ENCODE data around the gene CCL23.

The CCL23 gene

GRCh38 chr17:36001862-36002603 is 15.7 kb downstream of the CCL23 start:
- no peaks in the 10 kb centered on the region for H3K27me3 ChIP-seq (ENCODE audit: insufficient read depth, low read length, poor library complexity)
- H2BK15ac ChIP-seq (replicated peaks; ENCODE audit: low read depth), result no peak overlapping the region
- H3K79me2 ChIP-seq (ENCODE audit: control insufficient read depth, insufficient read depth, low read length), result no peaks in the 10 kb centered on the region
- H3K4ac ChIP-seq (ENCODE audit: low read depth, low read length), result no peak overlapping the region
- H3K27ac ChIP-seq (ENCODE audit: low read depth, low read length), result no peak overlapping the region
- no peak overlapping the region for H4K8ac ChIP-seq (ENCODE audit: low read depth, low read length)
- H3K4me1 ChIP-seq (ENCODE audit: control insufficient read depth, low read depth, low read length), result no peaks in the 10 kb centered on the region
- H3K4me2 ChIP-seq (ENCODE audit: low read length), result no peak overlapping the region
- no peak overlapping the region for H3K56ac ChIP-seq (ENCODE audit: low read length)
- H2AK5ac ChIP-seq (ENCODE audit: low read length), result no peak overlapping the region
- H2BK120ac ChIP-seq (ENCODE audit: low read depth, low read length), result no peak overlapping the region
- H2BK5ac ChIP-seq (ENCODE audit: low read length), result no peak overlapping the region
- no peak overlapping the region for H3K18ac ChIP-seq (ENCODE audit: low read length)
- no peak overlapping the region for H3K23ac ChIP-seq (ENCODE audit: low read length)
- no peaks in the 10 kb centered on the region for H3K79me1 ChIP-seq (ENCODE audit: low read length)
- DNase-seq, result no peak
- H3K36me3 ChIP-seq (ENCODE audit: control insufficient read depth, insufficient read depth, low read length), result no peaks in the 10 kb centered on the region
- H4K5ac ChIP-seq (ENCODE audit: low read length), result no peak overlapping the region
- WGBS (ENCODE audit: extremely low coverage, insufficient coverage, low lambda C conversion rate), result no CpG with 5 or more reads among the region's 6 CpGs
- no peak overlapping the region for H3K9ac ChIP-seq (ENCODE audit: low read length)
- no peak overlapping the region for H3K4me3 ChIP-seq (ENCODE audit: low read length)

DNA sequence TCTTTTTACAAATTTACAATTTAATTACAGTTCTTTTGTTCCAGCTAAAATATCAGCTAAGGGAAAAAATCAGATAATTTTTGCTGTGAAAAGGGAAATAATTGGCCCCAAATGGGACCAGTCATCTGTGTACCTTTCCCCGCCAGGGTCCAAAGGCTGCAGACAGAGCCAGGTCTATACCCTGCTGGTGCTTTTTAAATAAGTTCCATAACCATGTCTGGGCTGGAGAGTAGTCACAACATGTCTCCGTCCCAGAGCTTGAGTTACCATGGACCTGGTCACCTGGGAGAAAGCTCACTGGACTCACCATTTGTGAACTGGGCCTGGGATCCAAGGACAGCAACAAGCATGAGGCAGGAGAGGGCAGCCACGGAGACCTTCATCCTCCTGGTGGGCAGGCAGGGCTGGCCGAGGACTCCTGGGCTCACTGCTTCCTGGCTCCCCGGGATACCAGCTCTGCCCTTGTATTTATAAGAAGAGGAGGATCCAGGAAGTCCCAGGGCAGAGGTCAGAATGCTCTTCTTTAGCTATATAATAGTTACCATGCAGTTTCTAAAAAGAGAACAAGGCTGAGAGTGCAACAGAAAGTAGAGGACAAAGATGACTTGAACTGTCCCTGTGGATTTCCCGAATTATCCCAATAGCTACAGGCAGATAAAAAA is 16.5 kb downstream of the CCL23 start, which contains the start of gene CCL15:
TSS of gene CCL15 (minus strand) at position 444 of the 662 bp plus-strand sequence. CDS start at position 383, 61 bp downstream.
- no CpG with 5 or more reads among the region's 6 CpGs for WGBS (ENCODE audit: extremely low coverage, insufficient coverage, low lambda C conversion rate)
- H3K4me1 ChIP-seq (ENCODE audit: control insufficient read depth, low read depth, low read length), result no peaks in the 10 kb centered on the region

DNA sequence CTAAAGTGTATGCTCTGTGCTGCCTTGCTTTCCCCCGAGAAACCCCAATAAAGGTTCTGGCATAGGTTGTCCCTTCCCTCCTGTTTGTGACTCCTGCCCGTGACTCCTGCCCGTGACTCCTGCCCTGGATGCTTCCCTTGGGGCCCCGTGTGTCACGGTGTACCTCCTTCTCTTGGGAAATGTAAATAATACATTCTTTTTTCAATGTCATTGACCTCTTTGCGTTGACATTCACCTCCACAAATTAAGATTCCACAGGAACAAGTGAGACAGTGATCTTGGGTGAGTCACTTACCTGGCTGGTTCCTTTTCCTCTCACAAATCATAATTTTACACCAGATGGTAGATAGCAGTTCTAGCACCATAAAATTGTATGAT is 17.1 kb downstream of the CCL23 start:
- Histone ChIP-seq H3K4me1 (ENCODE audit: control insufficient read depth, low read depth, low read length) (no peaks in the 10 kb centered on the region), H3K23ac (ENCODE audit: low read length) (no peak overlapping the region), H3K4me2 (ENCODE audit: low read length) (no peak overlapping the region), H2BK5ac (ENCODE audit: low read length) (no peak overlapping the region), H3K4me3 (ENCODE audit: low read length) (no peak overlapping the region), H3K27me3 (ENCODE audit: insufficient read depth, low read length, poor library complexity) (no peaks in the 10 kb centered on the region), H2AK5ac (ENCODE audit: low read length) (no peak overlapping the region), H3K79me1 (ENCODE audit: low read length) (no peaks in the 10 kb centered on the region), H3K4ac (ENCODE audit: low read depth, low read length) (no peak overlapping the region), H3K9ac (ENCODE audit: low read length) (no peak overlapping the region), H3K56ac (ENCODE audit: low read length) (no peak overlapping the region), H3K18ac (ENCODE audit: low read length) (no peak overlapping the region), H2BK15ac (replicated peaks; ENCODE audit: low read depth) (no peak overlapping the region), H4K5ac (ENCODE audit: low read length) (no peak overlapping the region), H3K27ac (ENCODE audit: low read depth, low read length) (no peak overlapping the region), H3K36me3 (ENCODE audit: control insufficient read depth, insufficient read depth, low read length) (no peaks in the 10 kb centered on the region), H2BK120ac (ENCODE audit: low read depth, low read length) (no peak overlapping the region), H3K79me2 (ENCODE audit: control insufficient read depth, insufficient read depth, low read length) (no peaks in the 10 kb centered on the region), H4K8ac (ENCODE audit: low read depth, low read length) (no peak overlapping the region)
- DNase-seq, result no peak
- WGBS (ENCODE audit: extremely low coverage, insufficient coverage, low lambda C conversion rate), result no CpG with 5 or more reads among the region's 6 CpGs

More for the DNA sequence above, 16.5 kb downstream of the CCL23 start, which contains the start of gene CCL15:
- no peaks in the 10 kb centered on the region for H3K79me2 ChIP-seq (ENCODE audit: control insufficient read depth, insufficient read depth, low read length)
- H2BK5ac ChIP-seq (ENCODE audit: low read length), result no peak within 1 kb of the TSS
- H3K23ac ChIP-seq (ENCODE audit: low read length), result no peak within 1 kb of the TSS
- H3K27me3 ChIP-seq (ENCODE audit: insufficient read depth, low read length, poor library complexity), result no peaks in the 10 kb centered on the region
- H4K5ac ChIP-seq (ENCODE audit: low read length), result no peak within 1 kb of the TSS
- no peak within 1 kb of the TSS for H3K4me3 ChIP-seq (ENCODE audit: low read length)
- H3K79me1 ChIP-seq (ENCODE audit: low read length), result no peaks in the 10 kb centered on the region
- no peak within 1 kb of the TSS for H3K4me2 ChIP-seq (ENCODE audit: low read length)
- H4K8ac ChIP-seq (ENCODE audit: low read depth, low read length), result no peak within 1 kb of the TSS
- no peaks in the 10 kb centered on the region for H3K36me3 ChIP-seq (ENCODE audit: control insufficient read depth, insufficient read depth, low read length)
- no peak within 1 kb of the TSS for H3K27ac ChIP-seq (ENCODE audit: low read depth, low read length)
- H2BK120ac ChIP-seq (ENCODE audit: low read depth, low read length), result no peak within 1 kb of the TSS
- H3K9ac ChIP-seq (ENCODE audit: low read length), result no peak within 1 kb of the TSS
- no peak within 1 kb of the TSS for H2AK5ac ChIP-seq (ENCODE audit: low read length)
- no peak for DNase-seq
- H3K4ac ChIP-seq (ENCODE audit: low read depth, low read length), result no peak within 1 kb of the TSS
- no peak within 1 kb of the TSS for H3K56ac ChIP-seq (ENCODE audit: low read length)
- no peak within 1 kb of the TSS for H3K18ac ChIP-seq (ENCODE audit: low read length)
- no peak within 1 kb of the TSS for H2BK15ac ChIP-seq (replicated peaks; ENCODE audit: low read depth)

DNA sequence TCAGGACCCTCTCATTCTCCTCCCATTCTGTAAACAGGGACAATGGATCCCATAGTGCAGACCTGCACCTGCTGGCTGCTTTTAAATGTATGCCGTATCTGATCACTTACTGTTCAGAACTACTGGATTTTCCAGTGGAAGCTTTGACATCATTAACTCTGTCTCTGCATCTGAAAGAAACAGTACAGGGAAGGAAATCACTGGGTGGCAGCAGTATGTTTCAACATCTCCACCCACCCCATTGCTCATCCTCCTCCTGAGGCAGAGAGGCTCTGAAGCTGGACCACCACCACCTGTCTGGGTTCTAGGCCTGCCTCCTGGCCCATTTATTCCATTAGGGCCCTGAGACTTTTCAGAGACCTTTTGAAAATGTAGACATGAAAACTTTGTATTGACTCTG is 19.0 kb downstream of the CCL23 start:
- Histone ChIP-seq H3K27ac (ENCODE audit: low read depth, low read length) (no peak overlapping the region), H3K23ac (ENCODE audit: low read length) (no peak overlapping the region), H3K18ac (ENCODE audit: low read length) (no peak overlapping the region), H2AK5ac (ENCODE audit: low read length) (no peak overlapping the region), H2BK5ac (ENCODE audit: low read length) (no peak overlapping the region), H4K5ac (ENCODE audit: low read length) (no peak overlapping the region), H3K79me2 (ENCODE audit: control insufficient read depth, insufficient read depth, low read length) (no peaks in the 10 kb centered on the region), H3K4me1 (ENCODE audit: control insufficient read depth, low read depth, low read length) (no peaks in the 10 kb centered on the region), H3K79me1 (ENCODE audit: low read length) (no peaks in the 10 kb centered on the region), H2BK15ac (replicated peaks; ENCODE audit: low read depth) (no peak overlapping the region), H4K8ac (ENCODE audit: low read depth, low read length) (no peak overlapping the region), H3K9ac (ENCODE audit: low read length) (no peak overlapping the region), H2BK120ac (ENCODE audit: low read depth, low read length) (no peak overlapping the region), H3K27me3 (ENCODE audit: insufficient read depth, low read length, poor library complexity) (no peaks in the 10 kb centered on the region), H3K4ac (ENCODE audit: low read depth, low read length) (no peak overlapping the region), H3K56ac (ENCODE audit: low read length) (no peak overlapping the region), H3K4me3 (ENCODE audit: low read length) (no peak overlapping the region), H3K36me3 (ENCODE audit: control insufficient read depth, insufficient read depth, low read length) (no peaks in the 10 kb centered on the region), H3K4me2 (ENCODE audit: low read length) (no peak overlapping the region)
- WGBS (ENCODE audit: extremely low coverage, insufficient coverage, low lambda C conversion rate), result no CpG with 5 or more reads among the region's 1 CpG
- DNase-seq, result no peak

DNA sequence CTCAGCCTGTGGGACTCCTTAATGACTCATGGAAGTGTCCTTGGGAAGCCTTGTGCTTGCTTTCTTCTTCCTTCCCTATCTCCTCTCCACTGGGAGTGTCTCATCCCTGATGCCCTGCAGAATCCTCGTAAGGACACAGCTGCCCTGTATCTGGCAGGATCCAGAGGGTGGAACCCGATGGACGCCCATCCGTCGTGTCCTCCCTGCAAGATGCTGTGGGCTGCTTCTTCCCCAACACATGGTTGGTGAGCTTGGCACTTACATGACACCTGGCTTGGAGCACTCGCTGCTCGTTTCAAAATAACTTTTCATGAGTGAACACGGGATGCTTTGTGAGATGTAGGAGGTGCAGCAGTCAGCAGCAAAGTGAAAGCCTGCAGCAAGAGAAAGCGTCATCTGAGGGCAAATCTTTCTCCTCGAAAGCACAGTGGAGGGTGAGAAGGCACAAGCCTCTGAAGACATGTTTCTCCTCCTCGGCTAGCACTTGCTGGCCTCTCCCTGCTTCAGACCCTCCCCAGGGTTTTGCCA is 19.7 kb downstream of the CCL23 start:
- no peak for DNase-seq
- no peaks in the 10 kb centered on the region for H3K79me2 ChIP-seq (ENCODE audit: control insufficient read depth, insufficient read depth, low read length)
- H3K4me2 ChIP-seq (ENCODE audit: low read length), result no peak overlapping the region
- no peaks in the 10 kb centered on the region for H3K79me1 ChIP-seq (ENCODE audit: low read length)
- no peak overlapping the region for H3K4ac ChIP-seq (ENCODE audit: low read depth, low read length)
- no peak overlapping the region for H3K23ac ChIP-seq (ENCODE audit: low read length)
- H3K36me3 ChIP-seq (ENCODE audit: control insufficient read depth, insufficient read depth, low read length), result no peaks in the 10 kb centered on the region
- H3K4me3 ChIP-seq (ENCODE audit: low read length), result no peak overlapping the region
- WGBS (ENCODE audit: extremely low coverage, insufficient coverage, low lambda C conversion rate), result no CpG with 5 or more reads among the region's 11 CpGs
- no peak overlapping the region for H2BK5ac ChIP-seq (ENCODE audit: low read length)
- no peak overlapping the region for H2BK120ac ChIP-seq (ENCODE audit: low read depth, low read length)
- H3K18ac ChIP-seq (ENCODE audit: low read length), result no peak overlapping the region
- no peak overlapping the region for H4K5ac ChIP-seq (ENCODE audit: low read length)
- no peaks in the 10 kb centered on the region for H3K4me1 ChIP-seq (ENCODE audit: control insufficient read depth, low read depth, low read length)
- no peak overlapping the region for H4K8ac ChIP-seq (ENCODE audit: low read depth, low read length)
- no peak overlapping the region for H2AK5ac ChIP-seq (ENCODE audit: low read length)
- H3K9ac ChIP-seq (ENCODE audit: low read length), result no peak overlapping the region
- H2BK15ac ChIP-seq (replicated peaks; ENCODE audit: low read depth), result no peak overlapping the region
- no peaks in the 10 kb centered on the region for H3K27me3 ChIP-seq (ENCODE audit: insufficient read depth, low read length, poor library complexity)
- H3K27ac ChIP-seq (ENCODE audit: low read depth, low read length), result no peak overlapping the region
- H3K56ac ChIP-seq (ENCODE audit: low read length), result no peak overlapping the region

Measured in mesendoderm (in vitro differentiated cells).